Vagina (tissue), 2 donors: ENCODE results near the gene THY1.

Experiments used
- CTCF ChIP-seq, 3 experiments: fragments of 450-650 bp in 2 of 3; fragments of 200-600 bp in 1 of 3; sonication (generic) in 1 of 3; IDR thresholded peaks; one replicate each; pipeline ENCODE4 v1.5.1; 2017 to 2019; ENCODE audit warnings: antibody characterized with exemption in 3 of 3, mild to moderate bottlenecking in 2 of 3, moderate library complexity in 2 of 3
- POLR2AphosphoS5 ChIP-seq, 2 donors: sonication (generic); formaldehyde crosslinking; IDR thresholded peaks; one replicate each; pipeline ENCODE4 v1.9.0; 2017; ENCODE audit warnings: antibody characterized with exemption in 2 of 2, mild to moderate bottlenecking in 2 of 2, low read depth in 1 of 2; ENCODE audit not compliant: insufficient read depth in 1 of 2

GRCh38 chr11:119403021-119403420 is 20.0 kb downstream of the THY1 start:
- TF ChIP-seq POLR2AphosphoS5 (IDR thresholded peaks at IDR 0.05; ENCODE audit: insufficient read depth in 1 of 2, low read depth in 1 of 2) = no peak
- TF ChIP-seq CTCF (IDR thresholded peaks at IDR 0.05) = no peak
